HG03460 (cell line): ENCODE measurements around the gene CLCA1.

Experiments used
- ATAC-seq: cut with Tn5 transposase; IDR thresholded peaks from one replicate; pipeline ENCODE4 v1.9.1; 2021; ENCODE audit not compliant: unreplicated experiment

CLCA1 gene

DNA sequence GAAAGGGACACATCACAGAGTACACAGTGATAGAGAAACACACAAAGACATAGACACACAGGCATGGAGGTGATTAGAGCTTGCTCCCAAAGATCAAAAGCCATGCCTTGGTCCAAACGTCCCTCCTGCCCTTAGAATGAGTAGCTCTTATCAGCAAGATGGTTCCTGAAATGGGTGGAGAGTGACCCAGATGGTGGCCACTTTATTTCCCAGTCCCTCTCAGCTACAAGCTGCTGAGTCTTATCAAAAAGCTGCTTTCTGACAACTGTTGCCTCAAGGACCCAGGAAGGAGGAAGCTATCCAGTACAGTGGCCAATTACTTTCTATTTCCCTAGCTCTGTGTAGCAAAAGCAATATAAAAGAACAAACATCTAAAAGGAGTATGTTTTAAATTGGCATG lies 7.7 kb upstream of the CLCA1 start:
- ATAC-seq, result no peak

DNA sequence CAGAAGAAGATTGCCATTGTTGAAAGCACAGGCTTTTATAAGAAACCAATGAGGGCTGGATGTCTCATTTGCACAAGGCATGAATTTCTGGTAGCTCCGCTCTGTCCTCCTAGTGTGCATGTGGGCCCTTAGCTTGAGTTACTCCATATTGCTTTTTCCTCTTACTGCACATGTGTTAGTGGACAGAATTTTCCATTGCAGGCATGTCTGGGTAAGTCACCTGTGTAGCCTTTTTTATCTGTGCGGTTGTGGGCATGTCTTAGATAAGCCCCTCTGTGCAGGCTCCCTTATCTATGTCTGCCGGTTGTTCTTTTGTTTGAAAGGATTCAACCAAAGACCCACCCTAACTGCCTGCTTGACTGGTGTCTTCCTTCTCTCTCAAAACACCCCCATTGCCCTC lies 7.2 kb upstream of the CLCA1 start:
- ATAC-seq, result no peak

DNA sequence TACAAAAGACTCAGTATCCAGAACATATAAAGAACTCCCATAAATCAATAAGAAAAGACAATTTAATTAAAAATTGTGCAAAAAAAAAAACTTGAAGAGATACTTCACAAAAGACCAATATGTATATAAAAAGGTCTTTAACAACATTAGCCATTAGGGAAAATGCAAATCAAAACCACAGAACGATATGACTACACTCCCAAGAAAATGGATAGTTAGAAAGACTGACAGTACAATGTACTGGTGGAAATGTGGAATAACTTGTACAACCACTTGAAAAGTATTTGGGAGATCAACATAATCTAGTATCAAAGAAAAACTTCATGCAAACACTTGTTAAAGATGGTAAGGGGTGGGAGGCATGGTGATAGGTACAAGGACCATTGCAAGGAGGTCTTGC lies 3.9 kb upstream of the CLCA1 start:
- ATAC-seq, result no peak

DNA sequence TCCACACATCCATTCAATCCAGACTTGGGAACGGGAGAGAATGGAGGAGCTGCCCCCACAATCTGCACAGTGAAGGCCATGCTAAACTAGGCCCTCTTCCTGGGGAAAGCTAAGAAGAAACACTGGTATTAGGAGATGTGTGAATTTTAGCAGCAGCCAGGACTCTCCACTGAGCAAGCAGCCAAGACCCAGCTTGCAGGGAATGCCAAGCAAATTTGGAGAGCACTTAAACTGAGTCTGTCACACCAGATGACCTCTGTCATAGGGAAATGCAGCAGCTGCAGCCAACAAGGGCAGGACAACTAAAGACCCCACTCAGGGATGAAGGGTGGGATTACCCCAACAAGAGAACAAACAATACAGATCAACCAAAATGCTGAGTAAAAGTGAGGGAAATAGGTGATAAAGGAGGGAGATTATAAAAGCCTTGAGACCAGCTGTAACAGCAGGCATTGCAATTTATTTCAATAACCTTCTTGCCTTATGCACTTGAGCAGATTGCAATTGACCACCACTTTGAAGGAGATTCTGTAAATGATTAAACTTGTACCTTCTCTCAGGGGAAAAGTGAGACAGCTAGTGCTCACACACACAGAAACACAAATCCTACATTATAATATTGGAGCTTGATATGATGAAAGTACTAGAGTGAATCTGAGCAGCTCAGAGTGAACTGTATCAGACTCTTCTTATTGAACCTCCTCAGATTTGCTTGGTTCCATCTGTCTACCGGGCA lies 2.5 kb upstream of the CLCA1 start:
- ATAC-seq, result no peak

DNA sequence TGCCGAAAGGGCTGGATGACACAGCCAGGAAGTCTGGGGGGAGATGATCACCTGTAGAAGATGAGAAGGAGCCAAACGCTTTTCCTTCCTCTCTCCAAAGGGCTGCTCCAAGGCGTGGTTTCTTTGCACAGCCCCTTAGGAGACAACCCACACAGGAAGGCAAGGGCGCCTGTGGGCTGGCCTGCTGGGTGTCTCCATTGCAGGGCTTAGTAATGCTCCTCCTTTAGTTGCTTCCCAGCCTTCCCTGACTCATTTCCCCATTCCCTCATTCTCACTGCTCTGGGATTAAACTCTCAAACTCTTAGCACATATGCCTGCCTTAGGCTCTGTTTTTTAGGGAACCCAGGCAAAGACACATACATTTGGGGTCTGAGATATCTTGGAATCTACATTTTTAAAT lies 1.7 kb upstream of the CLCA1 start:
- no peak for ATAC-seq

DNA sequence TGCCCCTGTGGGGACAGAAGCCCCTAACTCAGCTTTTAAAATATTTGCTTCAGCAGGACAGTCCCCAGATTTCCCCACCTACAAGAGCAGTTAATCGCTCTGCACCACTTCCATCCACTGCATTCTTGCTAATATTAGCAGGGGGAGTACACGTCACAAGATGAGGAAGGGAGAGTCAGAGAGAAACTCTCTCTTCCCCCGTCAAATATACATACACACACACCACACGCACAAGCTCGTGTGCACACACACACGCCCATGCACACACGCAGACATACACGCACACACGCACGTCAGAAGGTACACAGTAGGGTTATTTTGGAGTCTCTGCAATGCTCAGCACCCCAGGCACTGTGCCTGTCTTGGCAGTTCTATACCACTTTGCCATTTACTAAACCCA lies 2.1 kb downstream of the CLCA1 start:
- no peak for ATAC-seq

DNA sequence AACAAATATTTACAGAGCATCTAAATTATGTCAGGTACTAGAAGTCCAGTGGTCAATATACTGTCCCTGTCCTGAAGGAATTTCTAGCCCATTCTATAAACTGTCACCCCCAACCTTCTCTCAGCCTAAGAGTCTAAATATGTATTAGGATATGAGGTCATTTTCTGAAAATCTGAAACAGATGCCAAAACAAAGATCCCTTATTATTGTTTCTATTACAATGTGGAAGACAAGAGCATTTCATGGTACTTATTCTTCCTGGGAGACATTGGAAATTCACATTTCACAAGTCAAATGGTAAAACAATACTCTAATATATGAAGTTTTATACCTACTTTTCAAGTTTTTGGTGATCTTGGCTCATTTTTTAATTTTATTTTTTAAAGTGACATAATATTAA lies 2.6 kb downstream of the CLCA1 start:
- ATAC-seq, result no peak

DNA sequence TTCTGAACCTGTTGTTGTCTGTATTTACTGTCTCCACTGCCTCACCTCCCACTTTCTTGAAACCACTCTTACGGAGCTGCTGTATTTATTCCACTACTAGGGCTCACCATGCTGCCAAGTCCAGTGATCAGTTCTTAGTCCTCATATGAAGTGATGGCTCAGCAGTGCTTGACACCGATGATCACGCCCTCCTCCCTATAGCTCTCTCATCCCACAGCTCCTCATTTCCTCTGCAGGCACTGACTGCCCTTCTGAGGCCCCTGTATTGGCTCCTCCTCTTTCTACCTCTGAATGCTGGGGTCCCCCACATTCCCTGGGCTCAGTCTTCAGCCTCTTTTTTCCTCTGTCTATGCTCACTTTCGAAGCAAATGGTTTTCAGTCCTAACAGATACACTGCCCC lies 3.4 kb downstream of the CLCA1 start:
- ATAC-seq, result no peak

DNA sequence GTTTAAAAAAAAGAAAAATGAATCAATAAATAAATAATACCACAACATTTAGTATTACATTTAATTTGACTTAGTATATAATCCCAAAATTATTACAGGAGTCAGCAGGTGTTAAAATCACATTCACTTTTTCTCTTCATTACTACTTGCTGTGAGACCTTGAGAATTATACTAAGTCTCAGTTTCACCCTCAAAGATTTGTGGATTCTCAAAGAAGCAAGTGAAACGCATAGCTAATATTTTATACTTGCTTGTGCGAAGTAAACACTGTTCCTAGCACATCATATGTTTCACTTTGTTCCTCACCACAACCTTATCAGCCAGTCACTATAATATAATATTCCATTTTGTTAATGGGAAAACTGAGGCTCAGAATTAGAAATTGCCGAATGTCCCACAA lies 4.0 kb downstream of the CLCA1 start:
- ATAC-seq, result no peak

DNA sequence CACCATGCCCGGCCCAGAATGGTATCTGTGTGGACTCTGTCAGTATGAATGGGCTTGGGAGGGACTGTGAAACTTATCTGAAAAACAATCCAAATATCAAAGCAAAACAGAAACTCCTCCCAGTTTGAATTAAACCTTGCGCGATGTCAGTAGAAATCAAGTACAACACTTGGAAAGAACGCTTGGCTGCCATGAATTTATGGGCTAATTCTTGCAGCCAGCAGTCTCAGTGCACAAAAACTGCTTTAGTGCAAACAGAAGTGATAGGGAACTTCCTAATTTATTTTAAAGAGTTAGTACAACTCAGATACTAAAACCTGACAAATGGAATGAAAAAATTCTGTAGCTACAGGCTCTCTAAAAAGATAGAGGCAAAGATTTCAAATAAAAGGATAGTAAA lies 8.5 kb downstream of the CLCA1 start:
- no peak for ATAC-seq

DNA sequence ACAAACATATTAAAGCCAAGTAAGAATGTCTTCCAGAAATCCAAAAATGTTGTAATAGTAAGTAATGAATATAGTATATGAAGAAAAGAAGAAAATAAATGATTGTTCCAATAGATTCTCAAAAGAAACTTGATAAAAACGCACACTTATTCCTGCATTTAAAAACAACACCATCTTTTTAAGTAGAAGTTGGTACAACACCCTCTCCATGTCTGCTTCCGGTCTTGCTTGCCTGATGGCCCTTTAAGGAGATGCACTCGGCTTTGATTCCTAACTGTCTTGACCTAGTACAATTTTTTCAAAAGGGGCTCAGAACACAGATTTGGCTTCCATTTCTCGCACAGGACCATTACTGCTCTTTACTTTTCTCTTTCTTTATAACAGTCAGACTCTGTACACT lies 9.0 kb downstream of the CLCA1 start:
- no peak for ATAC-seq

DNA sequence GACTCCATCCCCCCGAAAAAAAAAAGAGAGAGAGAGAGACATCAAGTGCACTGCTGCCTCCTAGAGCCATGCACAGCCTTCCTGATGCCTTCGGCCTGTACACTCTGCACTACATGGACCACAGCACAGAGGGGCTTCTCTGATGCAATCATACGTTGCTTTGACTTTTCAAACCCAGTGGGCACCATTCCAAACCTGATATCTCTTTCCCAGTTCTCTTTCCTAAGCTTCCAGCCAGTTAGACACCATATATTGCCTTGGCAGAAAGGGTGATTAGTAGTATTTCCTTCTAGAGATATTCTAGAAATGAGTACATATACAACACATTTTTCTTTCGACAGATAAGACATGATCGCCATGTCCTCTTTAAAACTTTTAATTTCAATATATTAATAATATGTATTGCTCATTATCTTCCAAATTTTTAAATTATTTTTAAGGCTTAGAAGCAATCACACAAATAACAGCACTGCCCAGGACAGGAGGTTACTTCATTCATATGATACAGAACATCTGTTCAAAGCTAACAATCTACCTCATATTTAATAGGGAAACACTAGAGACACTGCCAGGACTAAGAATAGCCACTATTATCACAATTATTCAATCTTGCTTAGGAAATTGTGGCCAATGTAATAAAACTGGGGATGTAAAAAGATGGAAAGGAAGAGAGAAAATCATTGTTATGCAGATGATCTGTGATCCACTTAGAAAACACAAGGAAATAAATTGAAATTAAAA lies 9.9 kb downstream of the CLCA1 start:
- no peak for ATAC-seq

DNA sequence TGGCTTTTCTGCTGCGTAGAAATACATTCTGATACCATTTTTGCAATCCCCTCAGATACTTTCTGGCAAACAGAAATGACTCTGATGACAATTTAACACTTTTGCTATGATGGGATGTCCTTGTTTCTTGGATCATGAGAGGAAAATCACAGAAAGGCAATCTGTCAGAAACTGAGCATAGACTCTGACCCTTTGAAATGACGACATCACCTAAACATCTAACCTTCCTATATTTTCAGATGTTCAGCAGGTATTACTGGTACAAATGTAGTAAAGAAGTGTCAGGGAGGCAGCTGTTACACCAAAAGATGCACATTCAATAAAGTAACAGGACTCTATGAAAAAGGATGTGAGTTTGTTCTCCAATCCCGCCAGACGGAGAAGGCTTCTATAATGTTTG lies 13.2 kb downstream of the CLCA1 start:
- no peak for ATAC-seq

DNA sequence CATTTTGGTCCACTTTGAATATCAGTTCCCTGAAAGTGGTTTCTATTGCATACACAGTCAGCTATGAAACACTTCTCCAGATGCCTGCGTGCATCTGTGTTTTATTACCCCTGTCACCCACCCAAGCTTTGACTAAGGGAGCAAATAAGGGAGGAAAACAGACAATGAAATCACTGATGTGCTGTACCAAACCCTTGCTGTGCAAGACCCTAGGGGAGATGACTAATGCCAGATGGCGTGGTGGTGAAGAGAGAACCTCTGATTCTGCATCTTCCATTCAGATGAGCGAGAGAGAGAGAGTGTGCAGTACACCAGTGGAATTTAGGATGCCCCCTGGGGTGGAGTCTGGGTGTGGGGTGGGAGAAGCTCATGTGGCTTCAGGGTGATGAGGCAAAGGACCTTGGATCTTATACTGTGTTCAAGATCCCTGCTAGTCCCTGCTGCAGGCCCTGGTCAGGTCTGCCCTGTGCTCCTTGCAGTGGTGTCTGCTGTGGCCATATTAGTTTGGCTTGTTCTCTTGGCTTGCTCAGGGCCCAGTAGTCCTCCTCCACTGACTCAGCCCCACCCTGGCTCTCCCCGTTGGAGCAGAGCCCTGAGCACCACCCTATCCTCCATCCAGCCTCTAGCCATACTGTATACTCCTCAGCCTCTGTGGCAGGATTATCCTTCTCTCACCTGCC lies 18.5 kb downstream of the CLCA1 start:
- no peak for ATAC-seq

DNA sequence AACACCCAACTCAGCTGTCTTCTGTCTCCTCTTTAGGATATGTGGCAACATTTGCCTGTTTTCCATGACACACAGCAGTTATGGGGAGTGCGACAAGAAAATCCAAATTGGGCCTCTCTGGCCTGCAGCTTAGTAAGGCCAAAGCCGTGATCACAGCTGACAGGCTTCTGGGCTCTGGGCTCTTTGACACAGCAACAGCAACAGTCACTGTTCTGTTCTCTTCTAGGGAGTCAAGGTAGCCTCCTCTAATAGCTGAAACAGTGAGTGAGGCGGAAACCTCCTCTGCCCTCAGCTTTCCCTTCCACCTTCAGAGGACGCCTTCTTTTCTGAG lies 19.0 kb downstream of the CLCA1 start:
- ATAC-seq, result no peak

DNA sequence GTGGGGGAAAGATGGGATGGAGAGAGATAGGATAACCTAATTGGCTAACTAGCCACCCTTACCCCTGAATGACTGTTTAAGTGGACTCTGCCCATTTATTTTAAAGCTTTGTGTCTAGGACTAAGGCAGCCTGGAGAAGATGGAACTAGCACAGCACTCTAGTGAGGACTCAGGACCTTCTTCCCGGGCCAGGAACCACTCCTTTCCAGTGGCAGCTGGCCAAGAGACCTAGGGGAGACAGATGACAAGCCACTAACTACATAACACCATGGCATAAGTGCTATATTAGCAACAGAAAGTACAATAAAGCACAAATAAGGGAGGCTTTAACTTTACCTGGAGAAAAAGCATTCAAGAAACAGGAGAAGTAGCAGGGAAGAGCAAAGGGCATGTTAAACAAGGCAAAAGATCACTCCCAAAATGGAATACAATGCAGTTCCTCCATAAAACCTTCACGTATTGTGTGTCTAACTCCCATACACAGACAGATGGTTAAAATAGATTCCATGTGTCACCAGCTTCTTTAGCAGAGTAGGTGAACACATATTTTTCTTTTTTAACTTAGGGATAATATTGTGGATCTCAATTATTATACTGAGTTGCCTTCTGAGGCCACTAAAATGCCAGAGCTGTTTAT lies 20.6 kb downstream of the CLCA1 start:
- ATAC-seq, result no peak

DNA sequence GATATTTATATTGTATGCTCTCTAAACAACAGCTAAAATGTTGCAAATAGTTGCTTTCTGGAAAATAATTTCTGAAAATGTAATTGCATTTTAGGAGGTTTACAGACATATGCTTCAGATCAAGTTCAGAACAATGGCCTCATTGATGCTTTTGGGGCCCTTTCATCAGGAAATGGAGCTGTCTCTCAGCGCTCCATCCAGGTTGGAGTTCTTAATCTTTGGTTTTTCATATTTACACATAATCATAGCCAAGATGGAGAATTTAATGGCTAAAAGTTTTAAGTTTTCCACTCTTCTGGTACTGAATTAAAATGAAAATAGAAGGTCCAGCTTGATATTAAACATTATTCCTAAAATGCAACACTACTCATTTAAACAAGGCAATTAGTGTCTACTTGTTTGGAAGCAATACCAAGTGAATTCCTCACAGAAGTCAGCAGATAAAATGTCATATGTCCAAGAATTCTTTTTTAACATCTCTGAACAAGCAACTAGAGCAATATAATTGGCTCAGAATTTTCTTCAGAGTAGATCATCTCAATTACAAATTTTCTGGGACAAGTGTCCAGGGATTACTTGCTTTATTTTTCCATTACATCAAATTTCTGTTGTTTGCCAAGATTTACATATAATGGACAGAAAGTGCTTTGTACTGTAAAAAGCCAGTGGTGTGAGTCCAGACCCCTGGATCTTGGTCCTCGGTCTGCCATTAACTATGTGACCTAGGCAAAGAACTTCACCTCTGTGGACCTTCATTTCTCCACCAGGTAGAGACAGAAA lies 22.6 kb downstream of the CLCA1 start:
- ATAC-seq, result no peak

DNA sequence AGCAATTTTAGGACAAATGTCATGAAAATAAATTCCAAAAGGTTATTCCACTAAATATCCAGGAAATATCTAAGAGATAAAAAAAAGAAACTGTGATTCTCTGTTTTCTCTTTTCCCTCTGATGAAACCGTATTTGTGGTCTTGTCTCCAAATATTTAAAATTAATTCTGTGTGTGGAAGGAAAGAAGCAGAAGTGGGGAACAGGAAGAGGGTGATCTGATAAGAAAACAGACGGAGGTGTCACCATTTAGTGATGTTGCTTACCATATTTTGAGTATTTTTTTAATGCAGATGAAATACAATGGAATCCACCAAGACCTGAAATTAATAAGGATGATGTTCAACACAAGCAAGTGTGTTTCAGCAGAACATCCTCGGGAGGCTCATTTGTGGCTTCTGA lies 29.6 kb downstream of the CLCA1 start:
- no peak for ATAC-seq

DNA sequence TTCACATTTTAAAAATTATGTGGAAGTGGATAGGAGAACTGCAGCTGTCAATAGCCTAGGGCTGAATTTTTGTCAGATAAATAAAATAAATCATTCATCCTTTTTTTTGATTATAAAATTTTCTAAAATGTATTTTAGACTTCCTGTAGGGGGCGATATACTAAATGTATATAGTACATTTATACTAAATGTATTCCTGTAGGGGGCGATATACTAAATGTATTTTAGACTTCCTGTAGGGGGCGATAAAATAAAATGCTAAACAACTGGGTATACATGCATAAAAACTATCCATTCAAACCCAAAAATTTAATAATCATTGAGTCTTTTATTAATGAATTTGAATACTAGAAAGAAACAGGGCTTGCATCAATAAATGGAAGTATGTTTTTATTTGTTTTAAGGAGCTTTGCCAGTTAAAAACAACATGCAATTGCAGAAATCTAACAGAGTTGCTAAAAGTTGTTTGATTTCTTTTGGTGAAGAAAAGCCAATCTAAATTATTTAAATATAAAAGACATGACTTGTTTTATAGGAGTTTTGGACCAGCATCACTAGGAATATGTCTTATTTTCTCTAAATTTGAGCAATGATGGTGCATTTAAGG lies 31.4 kb downstream of the CLCA1 start:
- no peak for ATAC-seq

DNA sequence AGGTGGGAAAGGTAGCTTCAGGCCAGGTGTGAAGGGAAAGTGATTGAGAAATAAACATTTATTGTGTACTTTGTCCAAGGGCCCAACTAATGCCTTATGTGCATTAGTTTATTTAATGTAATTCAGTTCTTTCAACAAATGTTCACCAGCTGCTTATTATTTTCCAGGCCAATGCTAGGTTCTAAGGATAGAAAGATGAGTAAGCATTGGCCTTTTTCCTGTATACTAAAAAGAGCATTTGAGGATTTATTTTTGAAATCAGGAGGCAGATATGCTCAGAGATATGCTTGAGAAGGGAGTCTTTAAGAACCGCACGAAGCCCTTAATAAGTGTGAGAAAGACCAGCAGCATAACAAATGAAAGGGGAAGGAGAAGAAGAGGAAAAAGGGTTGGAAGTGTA lies 32.0 kb downstream of the CLCA1 start:
- ATAC-seq, result no peak
